MM.1S (cell line): ENCODE data around the gene PIK3R2.

Experiments
- DNase-seq: peaks from one replicate; pipeline ENCODE4 v3.0.0-alpha.2; 2015
- H2AFZ ChIP-seq: fragments of 300-600 bp; sonication (generic); 2 replicates; pipeline ENCODE4 v1.6.0; 2016; ENCODE audit warnings: antibody characterized with exemption, low read length
- H3F3A ChIP-seq: fragments of 300-600 bp; sonication (generic); 2 replicates; pipeline ENCODE4 v1.6.1; 2016; ENCODE audit warnings: mild to moderate bottlenecking, antibody characterized with exemption, low read length, moderate library complexity, mixed read lengths; ENCODE audit not compliant: insufficient read depth
- H3K27ac ChIP-seq: fragments of 300-600 bp; sonication (generic); 2 replicates; pipeline ENCODE4 v1.5.1; 2016; ENCODE audit warnings: mild to moderate bottlenecking, low read length
- H3K27me3 ChIP-seq: fragments of 300-600 bp; sonication (generic); replicated peaks from 2 replicates; pipeline ENCODE4 v1.6.0; 2016; ENCODE audit warnings: low read length; ENCODE audit not compliant: insufficient read depth
- H3K36me3 ChIP-seq: fragments of 300-600 bp; sonication (generic); replicated peaks from 2 replicates; pipeline ENCODE4 v1.6.1; 2016; ENCODE audit warnings: mild to moderate bottlenecking, low read length, mixed read lengths; ENCODE audit not compliant: insufficient read depth
- H3K4me1 ChIP-seq: fragments of 300-600 bp; sonication (generic); 2 replicates; pipeline ENCODE4 v1.6.1; 2016; ENCODE audit warnings: low read length, mixed read lengths
- H3K4me2 ChIP-seq: fragments of 300-600 bp; sonication (generic); 2 replicates; pipeline ENCODE4 v1.6.0; 2016; ENCODE audit warnings: low read depth, low read length
- H3K4me3 ChIP-seq: fragments of 300-600 bp; sonication (generic); 2 replicates; pipeline ENCODE4 v1.5.1; 2016; ENCODE audit warnings: low read length, mixed read lengths
- H3K79me2 ChIP-seq: fragments of 300-600 bp; sonication (generic); 2 replicates; pipeline ENCODE4 v1.6.1; 2016; ENCODE audit warnings: mixed run types, low read length, mixed read lengths
- H3K9ac ChIP-seq: fragments of 300-600 bp; sonication (generic); 2 replicates; pipeline ENCODE4 v1.6.1; 2016; ENCODE audit warnings: low read length, mixed read lengths
- H3K9me2 ChIP-seq: fragments of 300-600 bp; sonication (generic); replicated peaks from 2 replicates; pipeline ENCODE4 v1.6.1; 2016; ENCODE audit warnings: mild to moderate bottlenecking, low read length, mixed read lengths; ENCODE audit not compliant: insufficient read depth
- H3K9me3 ChIP-seq: fragments of 300-600 bp; sonication (generic); replicated peaks from 2 replicates; pipeline ENCODE4 v1.6.1; 2016; ENCODE audit warnings: mild to moderate bottlenecking, low read length, mixed read lengths; ENCODE audit not compliant: insufficient read depth
- H4K20me1 ChIP-seq: fragments of 300-600 bp; sonication (generic); 2 replicates; pipeline ENCODE4 v1.6.1; 2016; ENCODE audit warnings: mild to moderate bottlenecking, low read length, moderate library complexity, mixed read lengths; ENCODE audit not compliant: insufficient read depth
- CTCF ChIP-seq: fragments of 300-600 bp; sonication (generic); IDR thresholded peaks from 2 replicates; pipeline ENCODE4 v1.5.1; 2016; ENCODE audit warnings: antibody characterized with exemption, low read length, mixed read lengths
- EZH2 ChIP-seq: fragments of 300-600 bp; sonication (generic); optimal IDR thresholded peaks from 2 replicates; pipeline ENCODE3; 2017; ENCODE audit warnings: low read depth, mild to moderate bottlenecking, antibody characterized with exemption, low read length, mixed read lengths
- EZH2phosphoT487 ChIP-seq: fragments of 300-600 bp; sonication (generic); IDR thresholded peaks from 2 replicates; pipeline ENCODE4 v1.6.1; 2018; ENCODE audit warnings: antibody characterized with exemption, low read length

Gene PIK3R2

GRCh38 chr19:18110609-18111232 lies 42.2 kb upstream of the PIK3R2 start:
- Histone ChIP-seq H2AFZ (peak overlapping the region; percentile 96), H3K79me2 (no peaks in the 10 kb centered on the region), H3K27me3 (0 out of 2 replicates have a peak, but pooled peaks cover 8% of the 10 kb centered on the region), H4K20me1 (no peaks in the 10 kb centered on the region), H3K4me3 (peak overlapping the region; percentile 87), H3K4me1 (0 out of 2 replicates have a peak, but pooled peaks cover 7% of the 10 kb centered on the region), H3K9ac (peak overlapping the region; percentile 59; the same call in 1 of the 2 replicates), H3K4me2 (peak overlapping the region; percentile 99), H3K27ac (no peak overlapping the region), H3F3A (0 out of 2 replicates have a peak, but pooled peaks cover 5% of the 10 kb centered on the region), H3K9me2 (no peaks in the 10 kb centered on the region), H3K9me3 (no peaks in the 10 kb centered on the region), H3K36me3 (no peaks in the 10 kb centered on the region)
- TF ChIP-seq CTCF (no peak), EZH2 (no peak), EZH2phosphoT487 (no peak)
- no peak for DNase-seq

DNA sequence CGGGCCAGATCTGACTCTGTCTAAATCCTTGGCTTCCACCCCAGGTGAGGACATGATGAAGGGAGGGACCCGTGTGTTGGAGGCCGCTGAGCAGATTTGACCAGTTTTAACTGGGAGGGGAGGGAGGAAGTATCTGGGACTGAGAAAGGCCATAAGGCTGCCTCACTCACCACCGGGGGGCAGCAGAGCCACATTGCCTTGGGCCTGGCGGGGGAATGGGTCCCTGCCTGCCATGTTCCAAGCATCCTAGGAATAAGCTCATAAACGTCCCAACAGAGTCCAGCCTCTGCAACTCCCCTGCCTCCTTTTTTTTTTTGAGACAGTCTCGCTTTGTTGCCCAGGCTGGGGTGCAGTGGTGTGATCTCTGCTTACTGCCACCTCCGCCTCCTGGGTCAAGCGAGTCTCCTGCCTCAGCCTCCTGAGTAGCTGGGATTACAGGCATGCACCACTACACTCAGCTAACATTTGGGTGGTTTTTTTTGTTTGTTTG lies 39.9 kb upstream of the PIK3R2 start:
- H2AFZ ChIP-seq: no peak overlapping the region
- TF ChIP-seq CTCF (peak; percentile 90), EZH2 (no peak), EZH2phosphoT487 (no peak)
- no peak overlapping the region for H3K4me2 ChIP-seq
- no peaks in the 10 kb centered on the region for H3K9me3 ChIP-seq
- DNase-seq: peak; percentile 74
- H3F3A ChIP-seq: 0 out of 2 replicates have a peak, but pooled peaks cover 5% of the 10 kb centered on the region
- H3K27me3 ChIP-seq: 0 out of 2 replicates have a peak, but pooled peaks cover 8% of the 10 kb centered on the region
- no peaks in the 10 kb centered on the region for H3K9me2 ChIP-seq
- no peak overlapping the region for H3K4me3 ChIP-seq
- no peaks in the 10 kb centered on the region for H3K36me3 ChIP-seq
- no peak overlapping the region for H3K27ac ChIP-seq
- H3K79me2 ChIP-seq: peaks cover under 1% of the 10 kb centered on the region; the same call in 1 of the 2 replicates
- no peak overlapping the region for H3K9ac ChIP-seq
- peaks cover 8% of the 10 kb centered on the region for H3K4me1 ChIP-seq
- no peaks in the 10 kb centered on the region for H4K20me1 ChIP-seq

DNA sequence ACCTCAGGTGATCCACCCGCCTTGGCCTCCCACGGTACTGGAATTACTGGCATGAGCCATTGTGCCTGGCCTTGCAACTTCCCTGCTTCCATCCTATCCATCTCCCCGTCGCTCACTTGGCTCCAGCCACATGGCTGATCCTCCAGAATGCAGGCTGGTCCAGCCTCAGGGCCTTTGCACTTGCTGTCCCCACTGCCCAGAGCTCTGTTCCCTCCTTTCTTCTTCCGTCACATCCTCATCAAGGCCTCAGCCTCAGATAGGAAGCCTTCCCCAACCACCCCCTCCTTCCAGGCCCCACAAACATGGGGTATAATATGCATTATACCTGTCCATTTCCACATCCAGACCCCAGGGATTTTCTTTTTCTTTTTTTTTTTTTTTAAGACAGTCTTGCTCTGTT lies 39.1 kb upstream of the PIK3R2 start:
- Histone ChIP-seq H3K4me2 (no peak overlapping the region), H3K4me1 (peaks cover 13% of the 10 kb centered on the region), H3K27me3 (0 out of 2 replicates have a peak, but pooled peaks cover 6% of the 10 kb centered on the region), H3K9me2 (no peaks in the 10 kb centered on the region), H3K9me3 (no peaks in the 10 kb centered on the region), H3F3A (peaks cover 10% of the 10 kb centered on the region), H3K27ac (no peak overlapping the region), H3K4me3 (no peak overlapping the region), H3K9ac (no peak overlapping the region), H4K20me1 (no peaks in the 10 kb centered on the region), H3K36me3 (no peaks in the 10 kb centered on the region), H3K79me2 (peaks cover 9% of the 10 kb centered on the region), H2AFZ (no peak overlapping the region)
- no peak for TF ChIP-seq CTCF
- TF ChIP-seq EZH2phosphoT487: no peak
- TF ChIP-seq EZH2: no peak
- no peak for DNase-seq
